ENCODE measurements around the gene SLIT3.

DNA sequence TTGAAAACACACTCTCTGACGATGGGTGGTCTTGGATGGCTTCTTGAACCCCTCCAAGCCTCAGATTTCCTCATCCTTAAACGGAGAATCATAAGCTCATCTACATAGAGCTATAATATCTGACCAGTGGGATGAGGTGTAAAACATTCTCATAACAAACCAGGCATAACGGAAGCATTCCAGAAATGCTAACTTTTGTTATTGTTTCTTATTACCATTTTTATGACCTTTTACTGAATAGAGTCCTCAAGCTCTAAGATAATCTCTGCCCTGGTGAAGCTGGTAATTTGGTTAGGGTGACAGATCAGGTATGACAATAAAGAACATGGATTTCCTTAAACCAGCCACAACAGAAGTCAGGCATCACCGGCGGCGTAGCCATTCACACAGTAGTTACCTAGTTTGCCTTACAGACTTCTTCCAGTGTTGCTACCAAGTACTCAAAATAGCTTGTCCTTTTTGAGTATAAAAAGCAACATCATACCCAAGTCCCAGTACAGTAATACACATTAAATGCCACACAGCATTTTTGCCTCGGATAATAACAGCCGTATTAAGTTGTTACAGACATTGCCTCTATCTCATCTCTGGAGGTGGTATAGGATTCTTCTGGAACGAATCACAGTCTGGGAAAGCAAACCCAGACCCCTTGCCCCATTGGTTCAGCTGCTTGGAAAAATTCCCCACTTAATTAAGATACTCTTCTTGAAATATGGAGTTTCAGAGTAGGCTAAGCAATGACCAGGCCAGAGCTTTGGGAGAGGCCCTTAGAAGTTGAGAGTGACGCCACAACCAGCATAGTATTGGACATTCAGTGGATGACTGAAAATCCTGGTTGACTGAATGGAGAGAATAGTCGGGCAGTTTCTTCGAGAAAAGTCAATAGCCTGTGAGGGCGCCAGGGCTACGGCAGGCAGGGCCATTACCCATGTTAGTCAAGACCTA lies 252.5 kb downstream of the SLIT3 start:
- TF ChIP-seq, protein P1, sequence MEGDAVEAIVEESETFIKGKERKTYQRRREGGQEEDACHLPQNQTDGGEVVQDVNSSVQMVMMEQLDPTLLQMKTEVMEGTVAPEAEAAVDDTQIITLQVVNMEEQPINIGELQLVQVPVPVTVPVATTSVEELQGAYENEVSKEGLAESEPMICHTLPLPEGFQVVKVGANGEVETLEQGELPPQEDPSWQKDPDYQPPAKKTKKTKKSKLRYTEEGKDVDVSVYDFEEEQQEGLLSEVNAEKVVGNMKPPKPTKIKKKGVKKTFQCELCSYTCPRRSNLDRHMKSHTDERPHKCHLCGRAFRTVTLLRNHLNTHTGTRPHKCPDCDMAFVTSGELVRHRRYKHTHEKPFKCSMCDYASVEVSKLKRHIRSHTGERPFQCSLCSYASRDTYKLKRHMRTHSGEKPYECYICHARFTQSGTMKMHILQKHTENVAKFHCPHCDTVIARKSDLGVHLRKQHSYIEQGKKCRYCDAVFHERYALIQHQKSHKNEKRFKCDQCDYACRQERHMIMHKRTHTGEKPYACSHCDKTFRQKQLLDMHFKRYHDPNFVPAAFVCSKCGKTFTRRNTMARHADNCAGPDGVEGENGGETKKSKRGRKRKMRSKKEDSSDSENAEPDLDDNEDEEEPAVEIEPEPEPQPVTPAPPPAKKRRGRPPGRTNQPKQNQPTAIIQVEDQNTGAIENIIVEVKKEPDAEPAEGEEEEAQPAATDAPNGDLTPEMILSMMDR (IDR thresholded peaks at IDR 0.05; ENCODE audit: poor library complexity): no peak
- no peak for TF ChIP-seq EZH2 (IDR thresholded peaks at IDR 0.05; ENCODE audit: borderline replicate concordance)
